ENCODE measurements around the gene ABLIM2. TPM values are rescaled to one million over a fixed set of nuclear protein-coding genes. Genes with fewer than 3 reads are reported as not detected.

The ABLIM2 gene
- total and polyA plus RNA-seq, 2 of the 13 experiments (the other 11 are each of a cell fraction or from before 2014, with no cell fraction given), result 0.20 to 0.37 TPM

- TF ChIP-seq, protein P1, sequence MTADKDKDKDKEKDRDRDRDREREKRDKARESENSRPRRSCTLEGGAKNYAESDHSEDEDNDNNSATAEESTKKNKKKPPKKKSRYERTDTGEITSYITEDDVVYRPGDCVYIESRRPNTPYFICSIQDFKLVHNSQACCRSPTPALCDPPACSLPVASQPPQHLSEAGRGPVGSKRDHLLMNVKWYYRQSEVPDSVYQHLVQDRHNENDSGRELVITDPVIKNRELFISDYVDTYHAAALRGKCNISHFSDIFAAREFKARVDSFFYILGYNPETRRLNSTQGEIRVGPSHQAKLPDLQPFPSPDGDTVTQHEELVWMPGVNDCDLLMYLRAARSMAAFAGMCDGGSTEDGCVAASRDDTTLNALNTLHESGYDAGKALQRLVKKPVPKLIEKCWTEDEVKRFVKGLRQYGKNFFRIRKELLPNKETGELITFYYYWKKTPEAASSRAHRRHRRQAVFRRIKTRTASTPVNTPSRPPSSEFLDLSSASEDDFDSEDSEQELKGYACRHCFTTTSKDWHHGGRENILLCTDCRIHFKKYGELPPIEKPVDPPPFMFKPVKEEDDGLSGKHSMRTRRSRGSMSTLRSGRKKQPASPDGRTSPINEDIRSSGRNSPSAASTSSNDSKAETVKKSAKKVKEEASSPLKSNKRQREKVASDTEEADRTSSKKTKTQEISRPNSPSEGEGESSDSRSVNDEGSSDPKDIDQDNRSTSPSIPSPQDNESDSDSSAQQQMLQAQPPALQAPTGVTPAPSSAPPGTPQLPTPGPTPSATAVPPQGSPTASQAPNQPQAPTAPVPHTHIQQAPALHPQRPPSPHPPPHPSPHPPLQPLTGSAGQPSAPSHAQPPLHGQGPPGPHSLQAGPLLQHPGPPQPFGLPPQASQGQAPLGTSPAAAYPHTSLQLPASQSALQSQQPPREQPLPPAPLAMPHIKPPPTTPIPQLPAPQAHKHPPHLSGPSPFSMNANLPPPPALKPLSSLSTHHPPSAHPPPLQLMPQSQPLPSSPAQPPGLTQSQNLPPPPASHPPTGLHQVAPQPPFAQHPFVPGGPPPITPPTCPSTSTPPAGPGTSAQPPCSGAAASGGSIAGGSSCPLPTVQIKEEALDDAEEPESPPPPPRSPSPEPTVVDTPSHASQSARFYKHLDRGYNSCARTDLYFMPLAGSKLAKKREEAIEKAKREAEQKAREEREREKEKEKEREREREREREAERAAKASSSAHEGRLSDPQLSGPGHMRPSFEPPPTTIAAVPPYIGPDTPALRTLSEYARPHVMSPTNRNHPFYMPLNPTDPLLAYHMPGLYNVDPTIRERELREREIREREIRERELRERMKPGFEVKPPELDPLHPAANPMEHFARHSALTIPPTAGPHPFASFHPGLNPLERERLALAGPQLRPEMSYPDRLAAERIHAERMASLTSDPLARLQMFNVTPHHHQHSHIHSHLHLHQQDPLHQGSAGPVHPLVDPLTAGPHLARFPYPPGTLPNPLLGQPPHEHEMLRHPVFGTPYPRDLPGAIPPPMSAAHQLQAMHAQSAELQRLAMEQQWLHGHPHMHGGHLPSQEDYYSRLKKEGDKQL (CRISPR knock-in tag; IDR thresholded peaks at IDR 0.05; ENCODE audit: low read depth), result no peak
- TF ChIP-seq MXD3 (CRISPR knock-in tag; IDR thresholded peaks at IDR 0.05) (no peak), SYNCRIP (IDR thresholded peaks at IDR 0.05; ENCODE audit: insufficient read depth, low read depth, low read length) (no peak), STAG1 (CRISPR knock-in tag; IDR thresholded peaks at IDR 0.05) (no peak), ZNF563 (CRISPR knock-in tag; IDR thresholded peaks at IDR 0.05) (no peak), PCBP2 (optimal IDR thresholded peaks at IDR 0.05; ENCODE audit: low read depth, low read length, poor library complexity, severe bottlenecking) (no peak), SCMH1 (CRISPR knock-in tag; IDR thresholded peaks at IDR 0.05; ENCODE audit: borderline replicate concordance) (no peak), ZNF367 (CRISPR knock-in tag; IDR thresholded peaks at IDR 0.05; ENCODE audit: borderline replicate concordance) (no peak), DNMT1 (CRISPR knock-in tag; IDR thresholded peaks at IDR 0.05) (peak; percentile 45; the same call in 1 of the 2 replicates), GABPB1 (CRISPR knock-in tag; IDR thresholded peaks at IDR 0.05) (peak; percentile 9; the same call in 1 of the 2 replicates), BRF2 (CRISPR knock-in tag; IDR thresholded peaks at IDR 0.05) (no peak), ZNF878 (CRISPR knock-in tag; IDR thresholded peaks at IDR 0.05) (no peak), CREM (IDR thresholded peaks at IDR 0.05) (no peak), CREM (CRISPR knock-in tag; IDR thresholded peaks at IDR 0.05) (no peak), PHB2 (IDR thresholded peaks at IDR 0.05; ENCODE audit: partially characterized antibody) (no peak)
- TF ChIP-seq, protein P2, sequence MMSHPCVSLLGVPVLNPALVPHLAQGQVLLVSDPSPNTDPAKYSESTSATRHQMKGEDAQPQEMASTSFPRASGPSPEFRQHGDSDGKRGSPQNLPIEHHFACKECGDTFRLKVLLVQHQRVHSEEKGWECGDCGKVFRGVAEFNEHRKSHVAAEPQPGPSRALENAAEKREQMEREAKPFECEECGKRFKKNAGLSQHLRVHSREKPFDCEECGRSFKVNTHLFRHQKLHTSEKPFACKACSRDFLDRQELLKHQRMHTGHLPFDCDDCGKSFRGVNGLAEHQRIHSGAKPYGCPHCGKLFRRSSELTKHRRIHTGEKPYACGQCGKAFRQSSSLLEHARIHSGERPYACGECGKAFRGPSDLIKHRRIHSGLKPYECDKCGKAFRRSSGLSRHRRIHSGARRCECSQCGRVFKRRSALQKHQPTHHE (CRISPR knock-in tag; IDR thresholded peaks at IDR 0.05; ENCODE audit: borderline replicate concordance), result no peak
- TF ChIP-seq, protein P3, sequence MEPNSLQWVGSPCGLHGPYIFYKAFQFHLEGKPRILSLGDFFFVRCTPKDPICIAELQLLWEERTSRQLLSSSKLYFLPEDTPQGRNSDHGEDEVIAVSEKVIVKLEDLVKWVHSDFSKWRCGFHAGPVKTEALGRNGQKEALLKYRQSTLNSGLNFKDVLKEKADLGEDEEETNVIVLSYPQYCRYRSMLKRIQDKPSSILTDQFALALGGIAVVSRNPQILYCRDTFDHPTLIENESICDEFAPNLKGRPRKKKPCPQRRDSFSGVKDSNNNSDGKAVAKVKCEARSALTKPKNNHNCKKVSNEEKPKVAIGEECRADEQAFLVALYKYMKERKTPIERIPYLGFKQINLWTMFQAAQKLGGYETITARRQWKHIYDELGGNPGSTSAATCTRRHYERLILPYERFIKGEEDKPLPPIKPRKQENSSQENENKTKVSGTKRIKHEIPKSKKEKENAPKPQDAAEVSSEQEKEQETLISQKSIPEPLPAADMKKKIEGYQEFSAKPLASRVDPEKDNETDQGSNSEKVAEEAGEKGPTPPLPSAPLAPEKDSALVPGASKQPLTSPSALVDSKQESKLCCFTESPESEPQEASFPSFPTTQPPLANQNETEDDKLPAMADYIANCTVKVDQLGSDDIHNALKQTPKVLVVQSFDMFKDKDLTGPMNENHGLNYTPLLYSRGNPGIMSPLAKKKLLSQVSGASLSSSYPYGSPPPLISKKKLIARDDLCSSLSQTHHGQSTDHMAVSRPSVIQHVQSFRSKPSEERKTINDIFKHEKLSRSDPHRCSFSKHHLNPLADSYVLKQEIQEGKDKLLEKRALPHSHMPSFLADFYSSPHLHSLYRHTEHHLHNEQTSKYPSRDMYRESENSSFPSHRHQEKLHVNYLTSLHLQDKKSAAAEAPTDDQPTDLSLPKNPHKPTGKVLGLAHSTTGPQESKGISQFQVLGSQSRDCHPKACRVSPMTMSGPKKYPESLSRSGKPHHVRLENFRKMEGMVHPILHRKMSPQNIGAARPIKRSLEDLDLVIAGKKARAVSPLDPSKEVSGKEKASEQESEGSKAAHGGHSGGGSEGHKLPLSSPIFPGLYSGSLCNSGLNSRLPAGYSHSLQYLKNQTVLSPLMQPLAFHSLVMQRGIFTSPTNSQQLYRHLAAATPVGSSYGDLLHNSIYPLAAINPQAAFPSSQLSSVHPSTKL (CRISPR knock-in tag; IDR thresholded peaks at IDR 0.05), result no peak
Measured at GRCh38 chr4:7970361-7970946, 188.2 kb downstream of the ABLIM2 start (continued).

All from HepG2 (cell line).